Stimulated activated memory B cell treated with anti-CD40 and anti-IgM and Interleukin-4, amounts not matched to agents 10 μg/mL and 1 μg/mL and 100 μg/mL, for 72 hours (primary cell): Measurements from ENCODE around the gene AMZ2.
"Not testable (repeated sequence)": the region's sequence is repeated elsewhere in the genome, so short reads cannot be mapped to it uniquely, and the experiment has no call there.

Experiments
- ATAC-seq: fragments of 150-1000 bp; cut with Tn5 transposase; 2 replicates; pipeline ENCODE4 v1.10.0; 2021
- H3K27ac Mint-ChIP-seq: one replicate; pipeline ENCODE4 v1.8.0; 2022; ENCODE audit warnings: mild to moderate bottlenecking, mixed read lengths
- H3K27me3 Mint-ChIP-seq: one replicate; pipeline ENCODE4 v1.8.0; 2022; ENCODE audit warnings: mixed read lengths
- H3K36me3 Mint-ChIP-seq: one replicate; pipeline ENCODE4 v1.8.0; 2022; ENCODE audit warnings: mixed read lengths
- H3K4me1 Mint-ChIP-seq: one replicate; pipeline ENCODE4 v1.8.0; 2022; ENCODE audit warnings: mixed read lengths
- H3K4me3 Mint-ChIP-seq: one replicate; pipeline ENCODE4 v1.8.0; 2022; ENCODE audit warnings: mild to moderate bottlenecking, moderate library complexity, mixed read lengths
- H3K9me3 Mint-ChIP-seq: one replicate; pipeline ENCODE4 v1.8.0; 2022; ENCODE audit warnings: mixed read lengths

Gene AMZ2

DNA sequence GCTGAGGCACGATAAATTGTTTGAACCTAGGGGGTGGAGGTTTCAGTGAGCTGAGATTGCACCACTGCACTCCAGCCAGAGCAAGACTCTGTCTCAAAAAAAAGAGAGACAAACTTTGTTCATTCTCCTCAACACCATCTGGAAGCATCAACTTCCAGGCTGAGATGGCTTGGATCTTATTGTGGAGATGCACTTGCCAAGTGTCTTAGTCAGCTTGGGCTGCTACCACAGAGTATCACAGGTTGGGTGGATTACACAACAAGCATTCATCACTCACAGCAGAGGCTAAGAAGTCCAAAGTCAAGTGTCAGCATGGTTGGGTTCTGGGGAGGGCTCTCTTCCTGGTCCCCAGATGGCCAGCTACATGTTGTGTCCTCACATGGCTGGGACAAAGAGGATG is 15.1 kb upstream of the AMZ2 start:
- peak overlapping the region; percentile 69 for H3K27ac Mint-ChIP-seq
- H3K4me3 Mint-ChIP-seq, H3K27me3 Mint-ChIP-seq, H3K9me3 Mint-ChIP-seq, ATAC-seq: not testable (repeated sequence)
- H3K36me3 Mint-ChIP-seq = peaks cover 26% of the 10 kb centered on the region
- peaks cover 56% of the 10 kb centered on the region for H3K4me1 Mint-ChIP-seq

DNA sequence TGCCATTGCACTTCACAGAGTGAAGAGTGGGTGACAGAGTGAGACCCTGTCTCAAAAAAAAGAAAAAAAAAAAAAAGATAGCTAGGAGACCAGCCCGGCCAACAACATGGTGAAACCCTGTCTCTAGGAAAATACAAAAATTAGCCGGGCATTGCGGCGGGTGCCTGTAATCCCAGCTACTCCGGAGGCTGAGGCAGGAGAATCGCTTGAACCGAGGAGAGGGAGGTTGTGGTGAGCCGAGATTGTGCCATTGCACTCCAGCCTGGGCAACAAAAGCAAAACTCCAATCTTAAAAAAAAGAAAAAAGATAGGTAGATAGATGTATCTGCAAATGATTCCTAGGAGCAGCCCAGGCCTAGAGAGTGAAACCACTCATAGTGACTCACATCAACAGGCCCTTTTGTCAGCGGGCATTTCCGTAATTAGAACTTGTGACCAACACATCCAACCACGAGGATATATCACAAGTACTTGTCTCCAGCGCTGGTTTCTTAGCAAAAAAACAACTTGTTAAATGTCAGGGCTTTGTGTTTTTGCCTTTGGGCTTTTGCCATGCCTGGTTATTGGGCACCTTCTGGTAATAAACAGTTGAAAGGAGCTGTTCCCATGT is 13.0 kb upstream of the AMZ2 start:
- Mint-ChIP-seq H3K4me3 (peak overlapping the region; percentile 46), H3K4me1 (peaks cover 60% of the 10 kb centered on the region), H3K27ac (peak overlapping the region; percentile 92), H3K36me3 (peaks cover 12% of the 10 kb centered on the region)
- ATAC-seq = peak; percentile 65
- H3K9me3 Mint-ChIP-seq, H3K27me3 Mint-ChIP-seq: not testable (repeated sequence)

DNA sequence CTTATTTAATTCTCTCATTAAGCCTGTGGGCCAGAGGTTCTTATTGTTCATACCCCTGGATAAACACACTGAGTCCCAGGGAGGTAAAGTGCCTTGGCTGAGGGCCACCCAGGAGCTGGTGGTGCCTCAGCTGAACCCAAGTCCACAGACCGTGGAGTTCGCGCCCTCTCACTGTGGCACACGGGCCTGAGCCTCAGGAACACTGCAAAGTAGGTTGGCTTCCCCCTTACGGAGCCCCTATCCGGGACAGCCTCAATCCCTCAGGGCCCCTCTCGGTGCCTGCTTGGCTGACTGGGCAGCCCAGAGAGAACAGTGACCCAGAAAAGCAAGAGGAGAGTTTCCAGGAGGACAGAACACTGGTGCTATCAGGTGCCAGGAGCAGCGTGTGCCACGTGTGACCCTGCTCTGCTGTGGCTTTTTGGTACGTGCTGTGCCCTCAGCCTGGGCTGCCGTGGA is 12.5 kb upstream of the AMZ2 start:
- Mint-ChIP-seq H3K27ac (peak overlapping the region; percentile 92), H3K36me3 (peaks cover 13% of the 10 kb centered on the region), H3K4me1 (peaks cover 61% of the 10 kb centered on the region), H3K4me3 (peak overlapping the region; percentile 50)
- H3K9me3 Mint-ChIP-seq, H3K27me3 Mint-ChIP-seq: not testable (repeated sequence)
- ATAC-seq = peak; percentile 1

DNA sequence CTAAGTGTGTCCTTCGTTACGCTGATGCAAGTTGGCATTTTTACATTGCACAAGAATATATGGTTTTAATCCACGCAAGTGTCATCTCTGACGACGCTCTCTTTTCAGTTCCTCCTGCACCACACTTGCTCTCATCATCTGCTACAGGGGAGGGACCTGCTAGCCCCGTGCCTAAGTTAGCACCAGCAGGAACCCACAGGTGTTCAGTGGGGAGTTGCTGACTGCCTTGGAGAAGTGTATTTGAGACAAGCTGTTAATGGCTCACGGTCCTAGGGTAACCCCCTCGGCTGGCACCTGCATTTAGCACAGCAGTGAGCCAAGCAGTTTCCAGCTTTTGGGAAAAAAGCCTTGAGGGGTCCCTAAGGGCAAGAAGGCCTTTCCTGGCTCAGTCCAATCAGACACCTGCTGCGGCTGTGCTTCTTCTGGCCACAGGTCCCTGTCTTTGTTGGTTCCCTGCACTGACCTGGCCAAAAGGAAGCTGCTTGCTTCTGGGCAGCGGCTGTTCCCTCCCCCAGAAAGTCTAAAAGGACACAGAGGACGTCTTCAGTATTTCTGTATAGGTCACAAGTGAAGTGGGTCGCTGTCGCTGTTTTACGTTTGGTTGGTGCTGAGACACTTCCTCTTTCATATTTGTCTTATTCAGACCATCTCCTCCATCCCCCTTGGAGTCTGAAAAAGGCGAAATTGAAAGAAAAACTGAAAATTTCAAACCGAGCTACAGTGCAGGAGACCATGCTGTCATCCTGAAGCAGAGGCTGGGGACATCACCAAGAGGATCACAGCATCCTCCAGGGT is 10.3 kb upstream of the AMZ2 start:
- Mint-ChIP-seq H3K27ac (peak overlapping the region; percentile 96), H3K36me3 (peaks cover 15% of the 10 kb centered on the region)
- not testable (repeated sequence) for H3K9me3 Mint-ChIP-seq

DNA sequence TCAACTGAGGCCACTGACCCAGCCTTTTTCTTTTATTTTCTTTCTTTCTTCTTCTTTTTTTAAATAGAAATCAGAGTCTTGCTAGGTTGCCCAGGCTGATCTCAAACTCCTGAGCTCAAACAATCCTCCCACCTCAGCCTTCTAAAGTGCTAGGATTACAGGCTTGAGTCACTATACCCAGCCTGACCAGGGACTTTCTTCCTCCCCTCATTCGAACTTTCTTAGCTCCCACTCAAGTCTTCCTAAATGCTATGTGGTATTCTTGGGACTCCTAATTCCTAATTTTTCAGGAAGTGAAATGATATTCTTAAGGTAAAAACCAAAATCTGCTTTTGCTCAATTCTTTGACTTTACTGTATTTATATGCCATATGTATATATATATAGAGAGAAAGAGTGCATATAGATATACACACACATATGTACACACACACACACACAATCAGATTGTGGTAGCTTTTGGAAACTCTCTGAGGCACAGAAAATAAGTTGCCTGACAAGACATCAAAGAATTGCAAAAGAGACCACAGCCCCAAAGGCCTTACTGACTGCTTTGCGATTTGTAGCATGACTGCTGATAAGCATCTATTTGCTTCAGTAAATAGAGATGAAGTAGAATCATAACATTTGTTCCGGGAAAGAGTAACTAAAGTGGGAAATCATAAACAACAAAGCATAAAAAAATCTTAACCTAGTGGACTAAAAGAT is 9.5 kb upstream of the AMZ2 start:
- peak overlapping the region; percentile 77 for H3K4me3 Mint-ChIP-seq
- H3K4me1 Mint-ChIP-seq = peaks cover 64% of the 10 kb centered on the region
- H3K9me3 Mint-ChIP-seq = no peaks in the 10 kb centered on the region
- peak overlapping the region; percentile 96 for H3K27ac Mint-ChIP-seq
- peaks cover 10% of the 10 kb centered on the region for H3K36me3 Mint-ChIP-seq
- H3K27me3 Mint-ChIP-seq = no peaks in the 10 kb centered on the region
- no peak for ATAC-seq

More for the DNA sequence above, 10.3 kb upstream of the AMZ2 start:
- H3K4me3 Mint-ChIP-seq = peak overlapping the region; percentile 77
- not testable (repeated sequence) for H3K27me3 Mint-ChIP-seq
- H3K4me1 Mint-ChIP-seq = peaks cover 68% of the 10 kb centered on the region
- ATAC-seq = peak; percentile 93

DNA sequence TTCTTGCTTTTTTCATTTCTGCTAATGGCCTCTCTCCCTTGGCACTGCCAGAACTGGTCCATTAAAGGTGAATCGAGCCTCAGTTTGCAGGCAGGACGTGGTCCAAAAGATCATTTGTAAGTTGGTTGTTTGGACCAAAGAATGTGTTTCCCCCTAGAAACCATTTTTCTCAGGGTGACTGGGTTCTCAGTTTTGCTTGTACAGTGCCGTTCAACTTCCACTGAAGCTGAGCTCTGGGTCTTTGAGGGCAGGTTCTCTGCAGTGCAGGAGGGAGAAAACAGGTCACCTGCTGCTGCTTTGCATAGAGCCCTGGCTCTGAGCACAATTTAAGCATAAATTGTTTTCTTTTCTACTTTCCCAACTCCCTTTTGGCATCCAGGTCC is 9.0 kb upstream of the AMZ2 start:
- Mint-ChIP-seq H3K4me3 (peak overlapping the region; percentile 77), H3K36me3 (peaks cover 10% of the 10 kb centered on the region), H3K27me3 (no peaks in the 10 kb centered on the region), H3K27ac (peak overlapping the region; percentile 96), H3K4me1 (peaks cover 62% of the 10 kb centered on the region), H3K9me3 (no peaks in the 10 kb centered on the region)
- peak; percentile 64 for ATAC-seq

DNA sequence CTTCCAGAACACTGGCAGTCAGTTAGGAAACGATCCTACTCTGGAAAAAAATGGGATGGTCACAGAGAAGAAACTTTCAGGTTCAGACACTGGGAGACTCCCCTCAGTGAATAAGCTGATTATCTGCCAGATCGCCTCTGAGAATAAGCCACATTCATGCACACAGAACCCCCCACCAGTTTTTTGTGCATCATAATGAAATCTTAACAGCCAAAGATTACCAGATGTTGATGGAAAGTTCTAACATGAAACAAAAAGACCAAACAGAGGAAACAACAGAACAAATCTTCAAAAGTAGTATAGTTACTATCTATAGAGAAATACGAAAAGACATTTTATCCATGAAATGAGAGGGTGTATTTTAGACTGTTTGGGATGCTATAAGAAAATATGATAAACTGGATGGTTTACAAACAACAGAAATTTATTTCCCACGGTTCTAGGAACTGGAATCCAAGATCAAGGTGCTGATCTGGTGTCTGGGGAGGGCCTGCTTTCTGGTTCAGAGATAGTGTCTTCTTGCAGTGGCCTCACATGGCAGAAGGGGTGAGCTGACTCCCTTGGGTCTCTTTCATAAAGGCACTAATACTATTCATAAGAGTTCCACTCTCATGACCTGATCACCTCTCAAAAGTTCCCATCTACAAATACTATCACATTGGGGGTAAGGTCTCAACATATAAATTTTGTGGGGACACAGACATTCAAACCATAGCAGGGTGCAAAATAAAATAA is 8.0 kb upstream of the AMZ2 start:
- H3K27ac Mint-ChIP-seq = peak overlapping the region; percentile 96
- peaks cover 10% of the 10 kb centered on the region for H3K36me3 Mint-ChIP-seq
- H3K4me1 Mint-ChIP-seq = peaks cover 56% of the 10 kb centered on the region

DNA sequence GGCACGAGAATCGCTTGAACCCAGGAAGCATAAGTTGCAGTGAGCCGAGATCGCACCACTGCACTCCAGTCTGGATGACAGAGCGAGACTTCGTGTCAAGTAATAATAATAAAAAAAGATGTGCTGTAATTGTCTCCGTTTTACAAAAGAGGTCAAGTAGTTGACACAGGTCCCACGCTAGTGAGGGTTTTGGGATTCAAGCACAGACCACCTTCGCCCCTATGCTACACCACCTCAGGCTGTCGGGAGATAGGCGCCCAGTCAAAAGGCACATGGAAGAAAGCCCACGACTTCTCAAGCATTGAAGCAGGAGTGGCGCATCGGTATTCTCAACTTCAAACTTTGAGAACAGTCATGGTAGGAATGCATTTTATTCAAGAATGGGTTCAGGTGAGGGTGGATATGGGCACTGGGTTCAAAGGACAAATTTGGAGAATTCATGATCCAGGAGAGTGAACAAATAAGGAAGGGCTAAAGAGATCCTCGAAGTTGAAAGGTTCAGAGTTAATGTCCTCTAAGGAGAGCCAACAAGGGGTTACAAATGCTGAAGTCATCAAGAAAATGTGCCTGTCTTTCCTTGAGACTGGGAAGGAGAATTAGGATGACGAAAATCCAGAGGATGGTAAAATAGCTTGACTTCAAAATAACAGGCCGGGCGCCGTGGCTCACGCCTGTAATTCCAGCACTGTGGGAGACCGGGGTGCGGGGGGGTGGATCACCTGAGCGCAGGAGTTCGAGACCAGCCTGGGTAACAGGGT is 1.4 kb upstream of the AMZ2 start:
- Mint-ChIP-seq H3K36me3 (peaks cover 6% of the 10 kb centered on the region), H3K27me3 (no peaks in the 10 kb centered on the region), H3K9me3 (no peaks in the 10 kb centered on the region), H3K4me3 (peak overlapping the region; percentile 82), H3K4me1 (peaks cover 42% of the 10 kb centered on the region), H3K27ac (peak overlapping the region; percentile 98)
- no peak for ATAC-seq

More for the DNA sequence above, 8.0 kb upstream of the AMZ2 start:
- Mint-ChIP-seq H3K4me3 (peak overlapping the region; percentile 33), H3K27me3 (no peaks in the 10 kb centered on the region), H3K9me3 (no peaks in the 10 kb centered on the region)
- ATAC-seq = no peak

DNA sequence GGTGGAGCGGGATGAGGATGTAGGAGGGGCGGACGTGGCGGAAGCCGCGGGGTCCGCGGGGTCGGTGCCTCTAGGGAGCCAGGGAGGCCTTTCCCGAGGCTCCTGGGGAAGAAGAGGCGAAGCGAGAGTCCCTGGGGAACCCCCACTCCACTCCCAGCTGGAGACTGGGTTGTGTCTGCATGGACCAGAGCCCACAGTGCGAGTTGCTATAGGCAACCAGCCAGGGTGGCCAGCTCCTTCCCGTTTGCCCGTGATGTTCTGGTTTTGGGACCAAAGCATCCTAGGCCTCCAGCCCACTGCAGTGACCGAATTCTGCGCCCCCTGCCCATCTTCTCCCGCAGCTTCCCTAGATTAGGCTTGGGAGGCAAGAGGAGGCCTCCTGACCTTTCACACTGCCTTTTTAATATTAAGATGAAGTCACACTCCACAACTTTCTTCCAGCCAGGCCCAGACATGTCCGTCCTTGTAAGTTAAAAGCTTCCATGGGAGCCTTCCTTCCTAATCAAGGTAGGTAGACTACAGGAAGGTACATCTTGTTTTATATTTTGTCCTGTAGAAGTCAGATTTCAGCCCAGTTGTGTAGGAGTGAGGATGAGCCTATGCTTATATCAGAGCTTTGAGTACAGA is 469 bp downstream of the AMZ2 start:
- Mint-ChIP-seq H3K4me3 (peak overlapping the region; percentile 82), H3K9me3 (no peaks in the 10 kb centered on the region), H3K27ac (peak overlapping the region; percentile 98), H3K36me3 (peaks cover 12% of the 10 kb centered on the region), H3K4me1 (peaks cover 44% of the 10 kb centered on the region), H3K27me3 (no peaks in the 10 kb centered on the region)
- peak; percentile 52 for ATAC-seq

DNA sequence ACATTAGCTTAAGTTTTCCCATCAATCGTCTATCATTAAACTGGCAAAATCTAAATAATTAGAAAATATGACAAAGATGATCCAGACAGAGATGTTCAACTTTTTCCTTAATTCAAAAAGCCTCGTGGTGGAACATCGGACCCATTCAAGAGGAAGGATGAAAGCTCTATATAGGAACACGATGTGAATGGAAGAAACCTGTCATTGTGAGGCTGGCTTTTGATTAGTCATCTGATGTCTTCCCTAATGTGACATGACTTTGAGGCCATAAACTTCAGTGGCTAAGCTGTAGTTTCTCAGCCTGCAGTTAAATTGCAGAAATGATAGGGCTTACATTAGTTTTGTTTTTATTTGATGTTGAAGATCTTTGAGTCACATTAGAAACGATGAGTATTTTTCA is 1.0 kb downstream of the AMZ2 start:
- H3K27me3 Mint-ChIP-seq = no peaks in the 10 kb centered on the region
- H3K27ac Mint-ChIP-seq = peak overlapping the region; percentile 98
- peaks cover 49% of the 10 kb centered on the region for H3K4me1 Mint-ChIP-seq
- no peak for ATAC-seq
- H3K9me3 Mint-ChIP-seq = no peaks in the 10 kb centered on the region
- peak overlapping the region; percentile 82 for H3K4me3 Mint-ChIP-seq
- peaks cover 13% of the 10 kb centered on the region for H3K36me3 Mint-ChIP-seq

DNA sequence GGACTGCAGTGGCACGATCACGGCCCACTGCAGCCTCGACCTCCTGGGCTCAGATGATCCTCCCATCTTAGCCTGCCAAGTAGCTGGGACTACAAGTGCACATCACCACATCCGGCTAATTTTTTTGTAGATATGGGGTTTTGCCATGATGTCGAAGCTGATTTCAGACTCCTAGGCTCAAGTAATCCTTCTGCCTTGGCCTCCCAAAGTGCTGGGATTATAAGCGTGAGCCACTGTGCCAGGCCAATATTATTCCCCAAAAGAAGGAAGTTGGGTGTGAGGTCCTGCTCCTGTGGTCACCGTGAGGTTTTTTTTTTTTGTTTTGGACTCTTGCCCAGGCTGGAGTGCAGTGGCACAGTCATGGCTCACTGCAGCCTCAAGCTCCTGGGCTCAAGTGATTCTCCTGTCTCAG is 1.5 kb downstream of the AMZ2 start:
- Mint-ChIP-seq H3K4me1 (peaks cover 54% of the 10 kb centered on the region), H3K27ac (peak overlapping the region; percentile 98), H3K9me3 (no peaks in the 10 kb centered on the region), H3K4me3 (peak overlapping the region; percentile 82), H3K27me3 (no peaks in the 10 kb centered on the region), H3K36me3 (peaks cover 18% of the 10 kb centered on the region)
- no peak for ATAC-seq

DNA sequence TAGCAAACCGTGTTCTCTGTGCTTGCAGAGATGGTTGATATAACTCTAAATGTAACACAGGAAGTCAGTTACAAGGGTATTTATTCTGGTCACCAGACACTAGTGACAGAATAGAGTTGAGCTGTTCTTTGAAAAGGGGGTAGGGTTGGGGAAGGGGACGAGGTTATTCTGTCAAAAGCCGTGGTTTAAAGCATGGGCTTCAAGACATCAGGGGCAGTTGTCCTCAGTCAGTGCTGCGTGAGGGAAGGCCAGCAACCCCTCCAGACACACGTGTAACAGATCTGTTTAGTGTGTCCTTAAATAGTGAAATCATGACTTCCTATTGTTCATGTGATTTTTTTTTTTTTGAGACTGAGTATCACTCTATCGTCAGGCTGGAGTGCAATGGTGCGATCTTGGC is 5.6 kb downstream of the AMZ2 start:
- not testable (repeated sequence) for H3K9me3 Mint-ChIP-seq, ATAC-seq, H3K4me3 Mint-ChIP-seq, H3K27me3 Mint-ChIP-seq
- H3K36me3 Mint-ChIP-seq = peaks cover 29% of the 10 kb centered on the region
- peaks cover 68% of the 10 kb centered on the region for H3K4me1 Mint-ChIP-seq
- peak overlapping the region; percentile 88 for H3K27ac Mint-ChIP-seq

DNA sequence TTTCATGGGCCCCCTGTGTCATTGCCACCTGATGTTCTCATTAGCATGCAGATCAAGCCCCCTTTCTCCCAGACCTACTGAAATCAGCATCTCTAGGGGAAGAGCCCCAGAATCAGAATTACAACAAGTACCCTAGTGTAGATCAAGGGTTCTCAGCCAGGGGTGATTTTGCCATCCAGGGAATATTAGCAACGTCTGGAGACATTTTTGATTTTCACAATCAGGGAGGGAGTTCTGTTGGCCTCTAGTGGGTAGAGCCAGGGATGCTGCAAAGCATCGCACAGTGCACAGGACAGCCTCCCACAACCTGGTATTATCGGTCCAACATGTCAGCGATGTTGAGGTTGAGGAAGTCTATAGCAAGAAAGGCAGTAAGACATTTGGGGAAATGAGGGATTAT is 7.3 kb downstream of the AMZ2 start:
- H3K36me3 Mint-ChIP-seq = peaks cover 29% of the 10 kb centered on the region
- ATAC-seq = no peak
- H3K27ac Mint-ChIP-seq = peak overlapping the region; percentile 88
- no peaks in the 10 kb centered on the region for H3K27me3 Mint-ChIP-seq
- peaks cover 63% of the 10 kb centered on the region for H3K4me1 Mint-ChIP-seq
- no peak overlapping the region for H3K4me3 Mint-ChIP-seq
- no peaks in the 10 kb centered on the region for H3K9me3 Mint-ChIP-seq
